ENCODE data around the gene AGAP1.

- TF ChIP-seq CTCF (IDR thresholded peaks at IDR 0.05) (no peak), POLR2A (IDR thresholded peaks at IDR 0.05) (no peak)
These were observed 263.8 kb downstream of the AGAP1 start for GRCh38 chr2:235757640-235758039.
